HEK293 (cell line): ENCODE results near the gene P4HA2.

Experiments
- CTCF ChIP-seq: fragments of 450-650 bp; formaldehyde crosslinking; IDR thresholded peaks from 2 replicates; pipeline ENCODE4 v1.5.1; 2016; ENCODE audit warnings: missing biosample characterization, missing genetic modification characterization
- TSHZ1 ChIP-seq: fragments of 450-650 bp; formaldehyde crosslinking; IDR thresholded peaks from 2 replicates; pipeline ENCODE4 v1.5.1; 2016; ENCODE audit warnings: missing biosample characterization, missing genetic modification characterization, borderline replicate concordance
- ZNF585B ChIP-seq: fragments of 450-650 bp; formaldehyde crosslinking; IDR thresholded peaks from 2 replicates; pipeline ENCODE4 v1.5.1; 2016; ENCODE audit warnings: missing biosample characterization, missing genetic modification characterization

- TF ChIP-seq CTCF (no peak), ZNF585B (no peak), TSHZ1 (no peak)
These were observed 40.5 kb upstream of the P4HA2 start for GRCh38 chr5:132267931-132268768.
